ENCODE data around the gene EPB41.
A peak's percentile ranks its signal among the peaks of the same experiment; 100 is the strongest.

EPB41 gene

DNA sequence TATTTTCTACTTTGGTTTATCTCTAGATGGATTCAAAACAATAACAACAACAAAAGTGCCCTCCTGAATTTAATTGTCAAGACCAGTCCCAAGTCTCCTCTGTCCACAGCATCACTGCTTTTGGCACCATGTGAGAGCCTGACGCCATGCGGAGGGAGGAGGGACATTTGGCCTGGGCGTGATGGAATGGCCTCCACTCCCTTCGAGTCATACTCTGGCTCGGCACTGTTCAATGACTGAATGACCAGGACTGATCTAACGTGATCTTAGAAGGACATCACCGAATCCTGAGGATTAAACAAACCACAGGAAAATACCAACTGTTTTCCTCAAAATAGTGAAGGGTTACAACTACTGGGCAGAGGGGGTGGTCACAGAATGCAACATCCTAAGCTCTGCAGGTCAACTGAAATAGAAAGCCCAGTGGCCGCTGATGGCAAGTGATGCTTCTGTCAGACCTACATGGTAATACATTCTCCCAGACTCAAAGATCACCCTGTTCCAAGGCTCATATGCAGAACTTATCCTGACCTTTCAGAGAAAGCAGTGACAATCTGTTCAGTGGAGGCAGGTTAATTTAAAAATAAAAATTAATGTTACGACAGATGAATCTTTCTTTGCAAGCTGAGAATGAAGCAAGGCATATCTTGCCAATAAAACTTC lies 248.2 kb downstream of the EPB41 start:
- peaks cover 24% of the 10 kb centered on the region for H3K36me3 ChIP-seq (ENCODE audit: control insufficient read depth, insufficient read depth, low read length)
- no peaks in the 10 kb centered on the region for H3K27me3 ChIP-seq (ENCODE audit: control insufficient read depth, insufficient read depth, low read length)
- peak overlapping the region; percentile 18 for H3K9ac ChIP-seq (ENCODE audit: low read depth, low read length)
- H3K4me3 ChIP-seq (ENCODE audit: low read depth, low read length) = no peak overlapping the region
- peaks cover 44% of the 10 kb centered on the region for H3K4me1 ChIP-seq (ENCODE audit: control insufficient read depth, insufficient read depth, low read length)
- H3K9me3 ChIP-seq (ENCODE audit: control insufficient read depth, insufficient read depth, low read length) = no peaks in the 10 kb centered on the region

DNA sequence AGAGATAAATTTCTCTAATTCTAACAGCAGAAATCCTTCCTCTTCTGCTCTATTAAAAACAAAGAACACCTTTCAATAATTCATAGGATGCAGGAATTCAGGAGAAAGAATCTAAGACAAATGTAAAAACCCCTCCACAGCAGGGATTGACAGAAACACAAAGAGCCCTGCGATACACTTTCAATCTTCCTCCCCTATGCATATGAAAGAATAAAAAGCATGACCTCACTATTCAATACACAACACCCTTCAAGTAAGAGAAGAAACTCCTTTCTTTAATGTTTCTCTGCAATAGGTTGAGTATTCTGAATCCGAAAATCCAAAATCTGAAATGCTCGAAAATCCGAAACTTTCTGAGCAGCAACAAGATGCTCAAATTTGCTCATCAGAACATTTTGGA lies 250.2 kb downstream of the EPB41 start:
- Histone ChIP-seq H3K4me3 (ENCODE audit: low read depth, low read length) (no peak overlapping the region), H3K4me1 (ENCODE audit: control insufficient read depth, insufficient read depth, low read length) (peaks cover 44% of the 10 kb centered on the region), H3K9me3 (ENCODE audit: control insufficient read depth, insufficient read depth, low read length) (no peaks in the 10 kb centered on the region), H3K36me3 (ENCODE audit: control insufficient read depth, insufficient read depth, low read length) (peaks cover 10% of the 10 kb centered on the region), H3K9ac (ENCODE audit: low read depth, low read length) (no peak overlapping the region), H3K27me3 (ENCODE audit: control insufficient read depth, insufficient read depth, low read length) (no peaks in the 10 kb centered on the region)

DNA sequence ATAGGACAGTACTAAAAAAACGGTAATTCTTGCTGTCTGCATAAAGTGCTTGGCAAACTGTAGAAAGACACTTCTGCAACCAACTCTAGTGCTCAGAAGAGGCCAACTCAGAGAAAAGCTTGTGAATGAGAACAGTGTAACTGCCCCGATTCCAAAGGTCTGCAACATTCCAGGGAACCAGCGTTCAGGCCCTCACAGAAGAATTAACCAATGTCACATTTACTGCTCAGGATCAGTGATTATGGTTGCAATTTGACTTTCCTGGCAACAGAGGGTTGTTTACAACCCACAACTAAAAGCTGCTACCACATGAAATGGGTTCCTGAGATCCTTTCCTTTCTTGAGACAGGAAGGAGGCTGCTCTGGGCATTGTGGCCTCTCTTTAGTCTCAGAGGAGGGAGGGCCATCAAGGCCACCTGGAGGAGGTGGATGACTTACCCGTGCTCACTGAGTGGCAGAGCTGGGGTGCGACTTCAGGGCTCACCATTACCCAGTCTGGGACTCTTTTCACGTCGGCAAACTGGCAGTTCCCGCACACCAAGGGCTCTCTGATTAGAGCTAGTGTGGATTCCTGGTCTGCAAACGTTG lies 252.0 kb downstream of the EPB41 start:
- no peaks in the 10 kb centered on the region for H3K9me3 ChIP-seq (ENCODE audit: control insufficient read depth, insufficient read depth, low read length)
- no peaks in the 10 kb centered on the region for H3K27me3 ChIP-seq (ENCODE audit: control insufficient read depth, insufficient read depth, low read length)
- H3K36me3 ChIP-seq (ENCODE audit: control insufficient read depth, insufficient read depth, low read length) = peaks cover 6% of the 10 kb centered on the region
- H3K9ac ChIP-seq (ENCODE audit: low read depth, low read length) = no peak overlapping the region
- peaks cover 50% of the 10 kb centered on the region for H3K4me1 ChIP-seq (ENCODE audit: control insufficient read depth, insufficient read depth, low read length)
- no peak overlapping the region for H3K4me3 ChIP-seq (ENCODE audit: low read depth, low read length)

DNA sequence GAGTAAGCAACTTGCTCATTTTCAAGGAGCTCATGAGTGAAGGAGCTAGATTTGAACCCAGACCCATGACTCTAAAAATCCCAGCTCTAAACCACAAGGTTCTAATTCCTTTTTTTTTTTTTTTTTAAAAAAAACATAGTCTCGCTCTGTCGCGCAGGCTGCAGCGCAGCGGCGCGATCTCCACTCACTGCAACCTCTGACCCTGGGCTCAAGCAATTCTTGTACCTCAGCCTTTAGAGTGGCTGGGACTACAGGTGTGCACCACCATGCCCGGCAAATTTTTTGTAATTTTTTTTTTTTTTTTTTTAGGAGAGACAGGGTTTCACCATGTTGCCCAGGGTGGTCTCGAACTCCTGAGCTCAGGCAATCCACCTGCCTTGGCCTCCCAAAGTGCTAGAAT lies 253.5 kb downstream of the EPB41 start:
- H3K4me1 ChIP-seq (ENCODE audit: control insufficient read depth, insufficient read depth, low read length) = peaks cover 43% of the 10 kb centered on the region
- H3K27me3 ChIP-seq (ENCODE audit: control insufficient read depth, insufficient read depth, low read length) = no peaks in the 10 kb centered on the region
- H3K9ac ChIP-seq (ENCODE audit: low read depth, low read length) = no peak overlapping the region
- H3K9me3 ChIP-seq (ENCODE audit: control insufficient read depth, insufficient read depth, low read length) = no peaks in the 10 kb centered on the region
- peaks cover 6% of the 10 kb centered on the region for H3K36me3 ChIP-seq (ENCODE audit: control insufficient read depth, insufficient read depth, low read length)
- no peak overlapping the region for H3K4me3 ChIP-seq (ENCODE audit: low read depth, low read length)
